Measurements from ENCODE around the gene NPM1.

Gene NPM1

GRCh38 chr5:171447226-171447625, 59.6 kb downstream of the NPM1 start:
- in situ Hi-C loops (cut with MboI; ENCODE audit: low sequenced_read_pairs), result no loop called here

DNA sequence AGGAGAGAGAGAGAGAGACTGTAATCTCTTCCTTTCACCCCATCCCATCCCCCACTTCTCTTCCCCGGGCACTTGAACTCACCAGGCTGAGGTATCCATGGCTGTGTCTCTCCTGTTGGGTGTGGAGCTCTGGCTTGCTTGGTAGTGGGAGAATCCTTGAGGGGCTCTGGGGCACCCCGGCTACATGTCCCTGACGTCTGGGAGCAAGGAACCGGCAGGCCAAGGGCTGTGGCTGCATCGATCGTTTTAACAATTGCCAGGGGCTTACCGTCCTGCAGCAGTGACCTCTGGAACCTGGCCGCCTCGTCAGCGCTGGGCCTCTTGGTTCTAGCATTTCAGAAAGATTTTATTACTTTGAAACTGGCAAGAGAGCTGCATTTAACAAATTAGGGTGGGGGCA, 61.8 kb downstream of the NPM1 start:
- in situ Hi-C loops (cut with MboI; ENCODE audit: low sequenced_read_pairs), result no loop called here

- in situ Hi-C loops (cut with MboI; ENCODE audit: low sequenced_read_pairs), result no loop called here
Measured at GRCh38 chr5:171450423-171451331, 63.0 kb downstream of the NPM1 start.

GRCh38 chr5:171451421-171451820, 63.8 kb downstream of the NPM1 start:
- in situ Hi-C loops (cut with MboI; ENCODE audit: low sequenced_read_pairs), result no loop called here

DNA sequence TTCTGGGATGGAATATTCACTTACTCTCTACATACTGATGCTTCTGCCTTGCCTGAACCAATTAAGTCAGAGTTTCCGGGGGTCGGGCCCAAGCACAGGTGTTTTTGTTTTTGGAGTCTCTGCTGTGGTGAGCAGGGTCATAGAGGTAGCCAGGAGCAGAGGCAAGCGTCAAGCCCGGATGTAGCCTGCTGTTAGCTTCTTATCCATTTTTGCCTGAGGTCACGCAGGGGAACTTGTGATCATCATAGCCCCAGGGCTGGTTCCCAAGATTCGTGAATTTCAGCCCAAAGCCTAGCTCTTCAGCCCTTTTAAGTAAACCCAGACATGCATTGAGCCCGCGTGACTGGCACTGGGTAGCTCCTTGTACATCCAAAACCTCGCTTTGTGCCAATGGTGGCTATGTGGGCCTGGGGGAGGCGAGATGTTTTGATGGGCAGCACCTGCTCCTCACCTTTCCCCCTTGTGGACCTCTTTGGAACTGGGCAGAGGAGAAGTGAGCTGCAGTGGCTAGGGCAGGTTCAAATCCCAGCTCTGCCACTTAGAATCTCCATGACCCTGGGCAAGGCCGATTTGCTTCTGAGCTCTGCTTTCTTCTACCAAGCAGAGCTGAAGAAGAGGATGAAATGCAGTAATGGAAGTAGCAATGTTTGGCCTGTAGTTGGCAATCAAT, 65.5 kb downstream of the NPM1 start:
- in situ Hi-C loops (cut with MboI; ENCODE audit: low sequenced_read_pairs), result no loop called here

DNA sequence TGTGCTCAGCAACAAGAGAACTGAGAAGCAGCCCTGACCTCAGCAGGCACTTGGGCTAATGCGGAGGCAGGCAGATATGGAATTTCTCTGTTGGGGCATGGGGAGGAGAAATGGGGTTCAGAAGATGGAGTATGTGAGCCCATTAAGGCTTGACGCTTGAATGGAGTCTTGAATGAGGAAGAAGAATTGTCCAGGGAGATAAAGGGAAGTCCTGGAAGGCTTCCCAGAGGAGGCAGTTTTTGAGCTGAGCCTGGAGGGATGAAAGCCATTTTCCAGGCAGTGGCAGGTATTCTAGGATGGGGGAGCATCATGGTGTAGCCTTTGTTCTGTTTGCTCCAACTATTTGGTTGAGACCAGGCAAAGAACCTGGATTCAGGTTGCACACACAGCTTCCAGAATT, 66.3 kb downstream of the NPM1 start:
- in situ Hi-C loops (cut with MboI; ENCODE audit: low sequenced_read_pairs), result no loop called here

DNA sequence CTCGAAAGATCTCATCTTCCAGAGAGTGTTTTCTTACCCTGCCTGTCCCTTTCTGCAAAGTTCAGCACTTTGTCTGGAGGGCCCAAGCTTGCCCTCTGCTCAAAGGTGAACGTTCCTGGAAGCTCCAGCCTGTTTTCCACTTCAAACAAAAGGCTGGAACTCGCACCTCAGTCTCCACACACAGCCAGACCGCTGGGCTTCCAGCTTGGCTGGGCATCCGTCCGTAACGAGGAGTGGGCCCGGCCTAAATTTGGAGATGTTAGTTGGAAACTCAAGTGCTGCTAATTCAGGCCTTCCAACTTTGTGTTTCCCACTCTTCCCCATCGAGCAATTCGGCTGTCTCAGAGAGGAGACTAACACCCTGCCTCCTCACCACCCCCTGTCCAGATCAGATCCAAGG, 66.9 kb downstream of the NPM1 start:
- in situ Hi-C loops (cut with MboI; ENCODE audit: low sequenced_read_pairs), result no loop called here

DNA sequence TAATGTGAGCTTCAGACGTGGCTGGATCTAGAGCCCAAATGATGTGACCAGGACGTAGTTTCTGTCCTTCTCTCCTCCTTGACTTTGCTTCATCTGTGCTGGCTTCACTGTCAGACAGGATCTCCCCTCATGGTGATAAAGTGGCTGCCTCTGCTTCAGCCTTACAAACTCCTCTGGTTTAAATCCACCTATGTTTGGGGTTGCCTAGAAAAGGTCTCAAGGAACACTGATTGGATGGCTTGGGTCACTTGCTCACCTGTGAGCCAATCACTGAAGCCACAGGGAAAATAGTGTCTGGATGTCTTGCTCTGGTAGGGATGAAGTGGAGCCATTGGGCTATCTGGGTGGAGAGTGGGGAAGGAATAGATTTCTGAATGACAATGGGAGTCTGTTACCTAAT, 67.9 kb downstream of the NPM1 start:
- in situ Hi-C loops (cut with MboI; ENCODE audit: low sequenced_read_pairs), result no loop called here

GRCh38 chr5:171457208-171457981, 69.7 kb downstream of the NPM1 start:
- in situ Hi-C loops (cut with MboI; ENCODE audit: low sequenced_read_pairs), result no loop called here

- in situ Hi-C loops (cut with MboI; ENCODE audit: low sequenced_read_pairs), result no loop called here
Measured at GRCh38 chr5:171459839-171460238, 72.2 kb downstream of the NPM1 start.
